HG03108 (cell line): Measurements from ENCODE around the gene PRRX1.

Source experiments
- ATAC-seq: cut with Tn5 transposase; IDR thresholded peaks from one replicate; pipeline ENCODE4 v1.9.1; 2021; ENCODE audit warnings: moderate library complexity; ENCODE audit not compliant: unreplicated experiment

The PRRX1 gene

GRCh38 chr1:170714938-170715337, 51.0 kb downstream of the PRRX1 start:
- ATAC-seq: no peak

- ATAC-seq: no peak
These were observed 53.0 kb downstream of the PRRX1 start for GRCh38 chr1:170716835-170717429.

GRCh38 chr1:170720661-170721060, 56.7 kb downstream of the PRRX1 start:
- ATAC-seq: no peak

- ATAC-seq: no peak
These were observed 57.7 kb downstream of the PRRX1 start for GRCh38 chr1:170721621-170722020.

- no peak for ATAC-seq
These were observed 59.6 kb downstream of the PRRX1 start for GRCh38 chr1:170723518-170723917.

- ATAC-seq: no peak
These were observed 61.4 kb downstream of the PRRX1 start for GRCh38 chr1:170725326-170725725.

GRCh38 chr1:170727963-170728362, 64.0 kb downstream of the PRRX1 start:
- no peak for ATAC-seq

- ATAC-seq: no peak
These were observed 65.5 kb downstream of the PRRX1 start for GRCh38 chr1:170729225-170730002.

GRCh38 chr1:170730014-170730413, 66.1 kb downstream of the PRRX1 start:
- ATAC-seq: no peak

GRCh38 chr1:170730438-170730837, 66.5 kb downstream of the PRRX1 start:
- ATAC-seq: no peak

- ATAC-seq: no peak
These were observed 67.8 kb downstream of the PRRX1 start for GRCh38 chr1:170731566-170732251.

GRCh38 chr1:170732252-170732588, 68.3 kb downstream of the PRRX1 start:
- no peak for ATAC-seq

- ATAC-seq: no peak
These were observed 70.7 kb downstream of the PRRX1 start for GRCh38 chr1:170734412-170735175.

GRCh38 chr1:170735366-170736263, 71.7 kb downstream of the PRRX1 start:
- no peak for ATAC-seq

- ATAC-seq: no peak
These were observed 75.9 kb downstream of the PRRX1 start for GRCh38 chr1:170739803-170740202.

GRCh38 chr1:170741678-170742077, 77.7 kb downstream of the PRRX1 start:
- ATAC-seq: no peak

GRCh38 chr1:170742600-170742999, 78.7 kb downstream of the PRRX1 start:
- no peak for ATAC-seq

GRCh38 chr1:170743083-170743482, 79.2 kb downstream of the PRRX1 start:
- ATAC-seq: no peak

- no peak for ATAC-seq
These were observed 85.6 kb downstream of the PRRX1 start for GRCh38 chr1:170749549-170749948.

- ATAC-seq: no peak
These were observed 86.0 kb downstream of the PRRX1 start for GRCh38 chr1:170749959-170750358.
